DND-41 (cell line): Measurements from ENCODE around the gene AKAP1.

ENCODE experiments used
- CTCF ChIP-seq: IDR thresholded peaks from 2 replicates; pipeline ENCODE4 v1.5.1; 2012; ENCODE audit warnings: borderline replicate concordance, low read length, moderate library complexity, mild to moderate bottlenecking; ENCODE audit not compliant: poor library complexity, severe bottlenecking; ENCODE audit errors: extremely low read depth
- EZH2 ChIP-seq: IDR thresholded peaks from 3 replicates; pipeline ENCODE4 v1.6.1; 2012; ENCODE audit warnings: borderline replicate concordance, low read depth, mild to moderate bottlenecking, moderate library complexity, low read length, inconsistent platforms; ENCODE audit not compliant: severe bottlenecking

GRCh38 chr17:57044976-57045867 is 39.8 kb upstream of the AKAP1 start:
- TF ChIP-seq CTCF (no peak), EZH2 (no peak)
